Measurements from ENCODE around the gene MACROD1.

MACROD1 gene

GRCh38 chr11:63951779-63952536, 214.0 kb downstream of the MACROD1 start:
- DNase-seq (ENCODE audit: low read depth) = no peak
- H3K4me3 ChIP-seq (ENCODE audit: low read length) = no peak overlapping the region
- TF ChIP-seq, protein P1, sequence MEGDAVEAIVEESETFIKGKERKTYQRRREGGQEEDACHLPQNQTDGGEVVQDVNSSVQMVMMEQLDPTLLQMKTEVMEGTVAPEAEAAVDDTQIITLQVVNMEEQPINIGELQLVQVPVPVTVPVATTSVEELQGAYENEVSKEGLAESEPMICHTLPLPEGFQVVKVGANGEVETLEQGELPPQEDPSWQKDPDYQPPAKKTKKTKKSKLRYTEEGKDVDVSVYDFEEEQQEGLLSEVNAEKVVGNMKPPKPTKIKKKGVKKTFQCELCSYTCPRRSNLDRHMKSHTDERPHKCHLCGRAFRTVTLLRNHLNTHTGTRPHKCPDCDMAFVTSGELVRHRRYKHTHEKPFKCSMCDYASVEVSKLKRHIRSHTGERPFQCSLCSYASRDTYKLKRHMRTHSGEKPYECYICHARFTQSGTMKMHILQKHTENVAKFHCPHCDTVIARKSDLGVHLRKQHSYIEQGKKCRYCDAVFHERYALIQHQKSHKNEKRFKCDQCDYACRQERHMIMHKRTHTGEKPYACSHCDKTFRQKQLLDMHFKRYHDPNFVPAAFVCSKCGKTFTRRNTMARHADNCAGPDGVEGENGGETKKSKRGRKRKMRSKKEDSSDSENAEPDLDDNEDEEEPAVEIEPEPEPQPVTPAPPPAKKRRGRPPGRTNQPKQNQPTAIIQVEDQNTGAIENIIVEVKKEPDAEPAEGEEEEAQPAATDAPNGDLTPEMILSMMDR (conservative IDR thresholded peaks at IDR 0.05; ENCODE audit: low read length) = no peak
